A549 (cell line): Measurements from ENCODE around the gene DYNC1I1. TPM values are rescaled to one million over a fixed set of nuclear protein-coding genes. Genes with fewer than 3 reads are reported as not detected.

Experiments used
- ATAC-seq, 2 experiments: fragments of 200-7000 bp in 1 of 2; fragments of >200 bp in 1 of 2; cut with Nextera tagmentation in 1 of 2; cut with Tn5 transposase in 1 of 2; 3 replicates each; pipeline versions ENCODE4 v1.8.0 to v1.9.1; 2018 to 2020; ENCODE audit warnings: mild to moderate bottlenecking in 1 of 2, moderate library complexity in 1 of 2
- CTCF ChIA-PET: fragments of 300-600 bp; sonication (Branson Sonifier 250); formaldehyde crosslinking; extraction: SDS; loops from one replicate; lab custom pipeline; 2021; ENCODE audit warnings: antibody characterized with exemption, inconsistent platforms; lab: Yijun Ruan, JAX
- POLR2A ChIA-PET: fragments of 350-600 bp; formaldehyde crosslinking; extraction: SDS; loops from one replicate; lab custom pipeline; 2021; ENCODE audit warnings: antibody characterized with exemption, inconsistent platforms; lab: Yijun Ruan, JAX
- DNase-seq, 2 experiments: peaks; one replicate each; pipeline versions ENCODE4 v3.0.0 to v3.0.0-alpha.2; 2011 to 2016; ENCODE audit warnings: low read depth in 1 of 2, low spot score in 1 of 2
- FAIRE-seq: peaks from 2 replicates; lab custom pipeline; 2011; peaks lifted over from hg19 to GRCh38; lab: Jason Lieb, UNC
- H3K27ac ChIP-seq, 2 experiments: fragments of >200 bp; sonication (Bioruptor Twin); formaldehyde crosslinking; 3 replicates each; pipeline ENCODE4 v1.5.1; 2016 to 2017
- H3K4me1 ChIP-seq: fragments of >200 bp; sonication (Bioruptor Twin); formaldehyde crosslinking; 3 replicates; pipeline ENCODE4 v1.6.1; 2016
- H3K4me2 ChIP-seq: fragments of >200 bp; sonication (Bioruptor Twin); formaldehyde crosslinking; 3 replicates; pipeline ENCODE4 v1.6.1; 2016
- H3K4me3 ChIP-seq: fragments of >200 bp; sonication (Bioruptor Twin); formaldehyde crosslinking; 3 replicates; pipeline ENCODE4 v1.5.1; 2016
- H3K9me3 ChIP-seq: fragments of >200 bp; sonication (Bioruptor Twin); formaldehyde crosslinking; 3 replicates; pipeline ENCODE4 v1.6.1; 2016
- BHLHE40 ChIP-seq: IDR thresholded peaks from 2 replicates; pipeline ENCODE4 v1.6.1; 2012; ENCODE audit warnings: low read depth, low read length, inconsistent platforms
- CEBPB ChIP-seq, 2 experiments: fragments of >200 bp in 1 of 2; sonication (Bioruptor Twin) in 1 of 2; formaldehyde crosslinking in 1 of 2; IDR thresholded peaks; 2 replicates each; pipeline ENCODE4 v1.6.1; 2012 to 2016
- EHMT2 ChIP-seq: fragments of 200-600 bp; sonication (generic); IDR thresholded peaks from 2 replicates; pipeline ENCODE4 v1.6.1; 2016; ENCODE audit warnings: antibody characterized with exemption, low read depth, mild to moderate bottlenecking, moderate library complexity
- FOSB ChIP-seq: fragments of 250-450 bp; sonication (Bioruptor Pico); IDR thresholded peaks from 2 replicates; pipeline ENCODE4 v1.5.0; 2020; ENCODE audit warnings: mild to moderate bottlenecking, moderate library complexity
- FOSL2 ChIP-seq, 2 experiments: fragments of 450-650 bp in 1 of 2; fragments of >200 bp in 1 of 2; sonication (Bioruptor Twin) in 1 of 2; formaldehyde crosslinking; IDR thresholded peaks; 2 replicates each; pipeline versions ENCODE4 v1.5.0 to v1.6.1; 2016 to 2020; ENCODE audit warnings: mild to moderate bottlenecking in 1 of 2, moderate library complexity in 1 of 2
- HDAC2 ChIP-seq: fragments of 200-600 bp; sonication (generic); IDR thresholded peaks from 2 replicates; pipeline ENCODE4 v1.6.1; 2016
- HEYL ChIP-seq: fragments of 250-450 bp; sonication (Bioruptor Pico); IDR thresholded peaks from 2 replicates; pipeline ENCODE4 v1.8.0; 2021; ENCODE audit warnings: mild to moderate bottlenecking, moderate library complexity
- HOXA7 ChIP-seq: fragments of 250-450 bp; sonication (Bioruptor Pico); IDR thresholded peaks from 2 replicates; pipeline ENCODE4 v1.5.0; 2020; ENCODE audit warnings: mild to moderate bottlenecking, moderate library complexity
- JUNB ChIP-seq: fragments of >200 bp; sonication (Bioruptor Twin); formaldehyde crosslinking; IDR thresholded peaks from 2 replicates; pipeline ENCODE4 v1.6.1; 2016
- KDM5A ChIP-seq: fragments of 200-600 bp; sonication (generic); IDR thresholded peaks from 2 replicates; pipeline ENCODE4 v1.6.1; 2016; ENCODE audit warnings: antibody characterized with exemption, mild to moderate bottlenecking
- NPAS2 ChIP-seq: fragments of 250-450 bp; sonication (Bioruptor Pico); IDR thresholded peaks from 2 replicates; pipeline ENCODE4 v1.8.0; 2022; ENCODE audit warnings: mild to moderate bottlenecking, moderate library complexity, borderline replicate concordance
- PBX3 ChIP-seq: IDR thresholded peaks from 2 replicates; pipeline ENCODE4 v1.6.1; 2012
- RARB ChIP-seq: fragments of 250-450 bp; sonication (Bioruptor Pico); IDR thresholded peaks from 2 replicates; pipeline ENCODE4 v1.8.0; 2021; ENCODE audit warnings: mild to moderate bottlenecking, moderate library complexity
- REST ChIP-seq: fragments of 200-600 bp; sonication (generic); IDR thresholded peaks from 2 replicates; pipeline ENCODE4 v1.6.1; 2016; ENCODE audit warnings: antibody characterized with exemption, mild to moderate bottlenecking, moderate library complexity
- USF2 ChIP-seq: fragments of 450-650 bp; IDR thresholded peaks from 2 replicates; pipeline ENCODE4 v1.6.1; 2014; ENCODE audit warnings: antibody characterized with exemption
- ZSCAN20 ChIP-seq: fragments of 250-450 bp; sonication (Bioruptor Pico); IDR thresholded peaks from 2 replicates; pipeline ENCODE4 v1.8.0; 2022; ENCODE audit warnings: mild to moderate bottlenecking, moderate library complexity
- WGBS: methylation state at CpG from one replicate; pipeline ENCODE4 v1.1.6; 2017; ENCODE audit errors: missing lambda C conversion rate; 5-methylcytosine and 5-hydroxymethylcytosine counted together
- polyA plus RNA-seq, 4 experiments: library from polyadenylated mRNA; depleted of rRNA in 3 of 4; stranded (reverse); fragments of >200 nt; fragmentation: RNase III in 1 of 4; extraction: RNeasy Plus Mini Kit Qiagen cat#74134 plus additional on column Dnase treatment in 1 of 4; gene quantifications; 2 replicates in 3 of 4; 3 replicates in 1 of 4; pipeline ENCODE4 v1.2.3, GENCODE V29; 2011 to 2017

The DYNC1I1 gene
- polyA plus RNA-seq, 2 of the 4 experiments (the other 2 are of a cell fraction), result 0.04 TPM; not detected in 1

DNA sequence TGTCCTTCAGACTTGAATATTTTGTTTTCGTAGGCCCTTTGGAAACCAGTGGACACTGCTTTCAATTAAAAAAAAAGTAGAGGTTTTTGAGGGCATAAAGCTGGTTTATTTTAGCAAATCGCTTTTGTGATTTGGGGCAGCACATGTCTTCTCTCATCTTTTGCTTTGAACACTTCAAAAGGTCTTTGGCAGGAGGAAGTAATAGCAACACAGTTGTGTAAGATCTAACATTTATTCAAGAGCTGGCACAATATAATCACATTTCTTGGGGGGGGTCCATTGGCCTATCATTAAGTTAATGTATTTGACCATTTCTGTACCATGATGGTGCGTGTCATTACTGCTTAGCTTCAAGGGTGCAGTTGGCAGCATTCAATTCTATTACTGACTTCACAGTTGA lies 42.4 kb downstream of the DYNC1I1 start:
- Histone ChIP-seq H3K4me3 (no peak overlapping the region), H3K4me1 (no peaks in the 10 kb centered on the region), H3K27ac (no peak overlapping the region), H3K9me3 (no peaks in the 10 kb centered on the region), H3K4me2 (no peak overlapping the region)
- DNase-seq (no peak), ATAC-seq (no peak), FAIRE-seq (no peak)
- ChIA-PET CTCF (interaction anchor here (1.2 kb wide), 1 partner anchor 28 kb away, joined by 4 read pairs; no protein-coding TSS in a partner anchor), POLR2A (no interaction called here)
- 45% methylated on average over 3 of the region's 3 CpGs for WGBS
- no peak for TF ChIP-seq HOXA7
- TF ChIP-seq FOSL2 (IDR thresholded peaks at IDR 0.05), result no peak
- TF ChIP-seq FOSL2 (CRISPR knock-in tag; IDR thresholded peaks at IDR 0.05), result no peak
- TF ChIP-seq REST, result no peak
- no peak for TF ChIP-seq EHMT2
- TF ChIP-seq ZSCAN20 (CRISPR knock-in tag), result no peak
- no peak for TF ChIP-seq PBX3
- TF ChIP-seq USF2, result no peak

GRCh38 chr7:95817866-95818640 lies 45.7 kb downstream of the DYNC1I1 start:
- Histone ChIP-seq H3K9me3 (no peaks in the 10 kb centered on the region), H3K4me2 (no peak overlapping the region), H3K4me1 (no peaks in the 10 kb centered on the region), H3K4me3 (no peak overlapping the region), H3K27ac (no peak overlapping the region)
- ChIA-PET POLR2A (no interaction called here), CTCF (interaction anchor here (0.7 kb wide), 1 partner anchor 150 kb away, joined by 4 read pairs; no protein-coding TSS in a partner anchor)
- no peak for ATAC-seq
- no peak for DNase-seq
- WGBS, result 25% methylated on average over 6 of the region's 6 CpGs
- no peak for FAIRE-seq
- TF ChIP-seq KDM5A (no peak), CEBPB (IDR thresholded peaks at IDR 0.05) (no peak), NPAS2 (CRISPR knock-in tag) (no peak), FOSB (CRISPR knock-in tag) (no peak)

GRCh38 chr7:95820778-95821177 lies 48.4 kb downstream of the DYNC1I1 start:
- CTCF ChIA-PET, result no interaction called here
- TF ChIP-seq HEYL (CRISPR knock-in tag) (no peak), RARB (CRISPR knock-in tag) (no peak), JUNB (no peak), BHLHE40 (no peak), HDAC2 (no peak)
- TF ChIP-seq, all 56 proteins: peak for 0
- H3K4me3 ChIP-seq, result no peak overlapping the region
- POLR2A ChIA-PET, result no interaction called here
- FAIRE-seq, result no peak
- no peaks in the 10 kb centered on the region for H3K4me1 ChIP-seq
- 37% methylated on average over 7 of the region's 7 CpGs for WGBS
- no peak overlapping the region for H3K27ac ChIP-seq
- no peak for DNase-seq
- no peak overlapping the region for H3K4me2 ChIP-seq
- no peak for ATAC-seq
- H3K9me3 ChIP-seq, result no peaks in the 10 kb centered on the region
